ENCODE results near the gene CCR3.

Gene CCR3

DNA sequence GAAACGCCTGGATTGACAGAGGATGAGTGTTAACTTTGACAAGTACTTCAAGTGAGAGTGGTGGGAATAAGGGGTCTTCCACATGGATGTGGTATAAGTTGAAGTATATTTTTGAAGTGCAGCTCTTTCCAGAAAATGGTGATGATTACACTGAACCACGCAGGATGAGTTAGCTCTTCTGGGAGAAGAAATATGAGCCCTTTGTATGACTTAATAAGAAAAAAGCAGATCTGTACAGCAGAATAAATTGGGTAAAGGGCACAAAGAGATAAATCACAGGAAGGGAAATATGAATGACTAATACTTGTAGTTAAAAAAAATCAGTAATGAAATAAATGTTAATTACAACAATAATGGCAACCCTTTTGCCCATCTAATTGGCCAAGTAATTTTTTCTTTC, 1.3 kb downstream of the CCR3 start:
- H3K27me3 ChIP-seq (replicated peaks; ENCODE audit: control insufficient read depth, insufficient read depth, low read length): peaks cover 2% of the 10 kb centered on the region
- TF ChIP-seq, protein P1, sequence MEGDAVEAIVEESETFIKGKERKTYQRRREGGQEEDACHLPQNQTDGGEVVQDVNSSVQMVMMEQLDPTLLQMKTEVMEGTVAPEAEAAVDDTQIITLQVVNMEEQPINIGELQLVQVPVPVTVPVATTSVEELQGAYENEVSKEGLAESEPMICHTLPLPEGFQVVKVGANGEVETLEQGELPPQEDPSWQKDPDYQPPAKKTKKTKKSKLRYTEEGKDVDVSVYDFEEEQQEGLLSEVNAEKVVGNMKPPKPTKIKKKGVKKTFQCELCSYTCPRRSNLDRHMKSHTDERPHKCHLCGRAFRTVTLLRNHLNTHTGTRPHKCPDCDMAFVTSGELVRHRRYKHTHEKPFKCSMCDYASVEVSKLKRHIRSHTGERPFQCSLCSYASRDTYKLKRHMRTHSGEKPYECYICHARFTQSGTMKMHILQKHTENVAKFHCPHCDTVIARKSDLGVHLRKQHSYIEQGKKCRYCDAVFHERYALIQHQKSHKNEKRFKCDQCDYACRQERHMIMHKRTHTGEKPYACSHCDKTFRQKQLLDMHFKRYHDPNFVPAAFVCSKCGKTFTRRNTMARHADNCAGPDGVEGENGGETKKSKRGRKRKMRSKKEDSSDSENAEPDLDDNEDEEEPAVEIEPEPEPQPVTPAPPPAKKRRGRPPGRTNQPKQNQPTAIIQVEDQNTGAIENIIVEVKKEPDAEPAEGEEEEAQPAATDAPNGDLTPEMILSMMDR (IDR thresholded peaks at IDR 0.05; ENCODE audit: insufficient read depth, low read length, poor library complexity, severe bottlenecking): no peak
- H3K4me3 ChIP-seq (replicated peaks; ENCODE audit: low read depth, low read length): no peak overlapping the region
- DNase-seq (ENCODE audit: extremely low read depth, insufficient read length): no peak
- H3K36me3 ChIP-seq (ENCODE audit: control insufficient read depth, insufficient read depth, low read length): no peaks in the 10 kb centered on the region

GRCh38 chr3:46245146-46245545, 2.9 kb downstream of the CCR3 start:
- H3K36me3 ChIP-seq (ENCODE audit: control insufficient read depth, insufficient read depth, low read length): no peaks in the 10 kb centered on the region
- H3K4me3 ChIP-seq (replicated peaks; ENCODE audit: low read depth, low read length): no peak overlapping the region
- no peaks in the 10 kb centered on the region; the same call in none of the 2 replicates for H3K27me3 ChIP-seq (replicated peaks; ENCODE audit: control insufficient read depth, insufficient read depth, low read length)
- TF ChIP-seq, protein P1 (IDR thresholded peaks at IDR 0.05; ENCODE audit: insufficient read depth, low read length, poor library complexity, severe bottlenecking): no peak
- DNase-seq (ENCODE audit: extremely low read depth, insufficient read length): no peak

GRCh38 chr3:46252980-46253379, 10.7 kb downstream of the CCR3 start:
- no peak for DNase-seq (ENCODE audit: extremely low read depth, insufficient read length)
- Histone ChIP-seq H3K4me3 (replicated peaks; ENCODE audit: low read depth, low read length) (no peak overlapping the region), H3K27me3 (replicated peaks; ENCODE audit: control insufficient read depth, insufficient read depth, low read length) (no peaks in the 10 kb centered on the region), H3K36me3 (ENCODE audit: control insufficient read depth, insufficient read depth, low read length) (no peaks in the 10 kb centered on the region)
- TF ChIP-seq, protein P1 (IDR thresholded peaks at IDR 0.05; ENCODE audit: insufficient read depth, low read length, poor library complexity, severe bottlenecking): no peak

DNA sequence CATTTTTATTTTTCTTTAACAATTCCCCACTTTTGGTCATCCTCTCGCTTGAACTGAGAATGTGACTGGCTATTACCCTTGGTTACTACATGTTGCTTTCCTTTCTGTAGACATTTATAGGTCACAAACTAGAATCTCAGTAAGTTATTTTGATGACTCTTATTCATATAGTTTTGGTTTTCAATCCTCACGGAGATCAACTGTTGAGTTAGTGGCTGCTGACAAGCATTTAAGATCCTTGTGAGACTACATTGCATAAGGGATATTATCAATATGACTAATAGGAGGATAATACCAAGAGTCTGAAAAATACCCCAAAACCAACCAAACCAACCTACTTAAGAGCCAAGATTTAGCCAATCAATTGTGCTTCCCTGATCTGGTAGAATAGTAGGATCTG, 16.3 kb downstream of the CCR3 start:
- Histone ChIP-seq H3K4me3 (replicated peaks; ENCODE audit: low read depth, low read length) (no peak overlapping the region), H3K27me3 (replicated peaks; ENCODE audit: control insufficient read depth, insufficient read depth, low read length) (no peaks in the 10 kb centered on the region; the same call in 1 of the 2 replicates), H3K36me3 (ENCODE audit: control insufficient read depth, insufficient read depth, low read length) (no peaks in the 10 kb centered on the region)
- TF ChIP-seq, protein P1 (IDR thresholded peaks at IDR 0.05; ENCODE audit: insufficient read depth, low read length, poor library complexity, severe bottlenecking): no peak
- no peak for DNase-seq (ENCODE audit: extremely low read depth, insufficient read length)

DNA sequence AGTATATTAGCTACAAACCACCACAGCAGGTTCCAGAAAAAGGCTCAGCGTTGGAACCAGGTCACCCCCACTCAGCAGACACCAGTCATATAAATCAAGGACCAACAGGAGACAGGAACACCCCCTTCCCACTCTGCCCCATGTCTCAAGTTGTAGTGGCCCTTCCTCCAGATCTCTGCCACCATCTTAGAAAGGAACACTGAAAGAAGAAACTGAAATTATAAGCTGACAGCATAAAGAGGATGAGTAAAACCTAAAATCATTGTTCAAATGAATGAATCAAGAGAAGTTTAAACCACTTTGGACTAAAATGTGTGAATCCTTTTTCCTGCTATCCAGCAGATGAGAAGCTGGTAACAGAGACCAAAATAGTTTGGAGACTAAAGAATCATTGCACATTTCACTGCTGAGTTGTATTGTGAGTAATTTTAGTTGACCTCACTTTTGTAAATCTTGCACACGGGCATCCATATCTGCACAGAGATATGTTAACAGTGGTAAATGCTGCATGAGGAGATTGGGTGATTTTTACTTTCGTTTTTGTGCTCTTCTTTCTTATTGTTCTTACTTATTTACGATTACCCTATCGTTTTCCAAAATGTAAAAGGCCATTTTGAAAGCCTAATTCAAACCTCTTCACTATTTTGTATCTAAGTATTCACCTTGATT, 19.8 kb downstream of the CCR3 start:
- DNase-seq (ENCODE audit: extremely low read depth, insufficient read length): no peak
- Histone ChIP-seq H3K36me3 (ENCODE audit: control insufficient read depth, insufficient read depth, low read length) (no peaks in the 10 kb centered on the region), H3K4me3 (replicated peaks; ENCODE audit: low read depth, low read length) (no peak overlapping the region), H3K27me3 (replicated peaks; ENCODE audit: control insufficient read depth, insufficient read depth, low read length) (no peaks in the 10 kb centered on the region; the same call in 1 of the 2 replicates)
- TF ChIP-seq, protein P1 (IDR thresholded peaks at IDR 0.05; ENCODE audit: insufficient read depth, low read length, poor library complexity, severe bottlenecking): no peak

DNA sequence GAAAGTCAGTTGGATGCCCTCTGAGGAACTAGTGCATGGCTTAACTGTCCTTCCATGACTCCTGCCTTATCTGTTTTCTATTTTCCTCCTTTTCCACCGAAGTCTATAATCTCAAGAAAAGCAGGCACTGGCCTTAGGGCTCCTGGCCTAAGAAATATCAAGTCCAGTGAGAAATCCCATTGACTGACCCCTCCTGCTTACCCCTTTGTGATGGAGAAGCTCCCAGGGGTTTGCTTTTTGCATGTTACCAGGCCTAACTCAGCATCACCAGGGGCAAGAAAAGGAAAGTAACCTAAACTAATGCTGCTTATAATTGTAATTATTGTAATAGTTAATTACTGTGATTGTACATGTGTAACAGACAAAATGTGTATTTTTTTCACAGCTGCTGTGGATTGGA, 21.7 kb downstream of the CCR3 start:
- H3K27me3 ChIP-seq (replicated peaks; ENCODE audit: control insufficient read depth, insufficient read depth, low read length): no peaks in the 10 kb centered on the region; the same call in 1 of the 2 replicates
- no peak for DNase-seq (ENCODE audit: extremely low read depth, insufficient read length)
- TF ChIP-seq, protein P1 (IDR thresholded peaks at IDR 0.05; ENCODE audit: insufficient read depth, low read length, poor library complexity, severe bottlenecking): no peak

More for the DNA sequence above, 21.7 kb downstream of the CCR3 start:
- Histone ChIP-seq H3K36me3 (ENCODE audit: control insufficient read depth, insufficient read depth, low read length) (no peaks in the 10 kb centered on the region), H3K4me3 (replicated peaks; ENCODE audit: low read depth, low read length) (no peak overlapping the region)

Measured in GM06990 (cell line).